K562 (cell line): ENCODE data around the gene SYVN1. TPM values are rescaled to one million over a fixed set of nuclear protein-coding genes. Genes with fewer than 3 reads are reported as not detected.
A peak's percentile ranks its signal among the peaks of the same experiment; 100 is the strongest.

Experiments
- AFF4 ChIP-seq: sonication (generic); formaldehyde crosslinking; IDR thresholded peaks from 2 replicates; pipeline ENCODE4 v1.8.0; 2023; ENCODE audit warnings: mild to moderate bottlenecking, missing genetic modification reagents
- ATF1 ChIP-seq, 2 experiments: fragments of 450-650 bp in 1 of 2; IDR thresholded peaks; 2 replicates each; pipeline ENCODE4 v1.6.1; 2016; ENCODE audit warnings: missing compliant biosample characterization in 1 of 2, missing genetic modification characterization in 1 of 2
- CEBPG ChIP-seq, 3 experiments: fragments of 200-800 bp in 1 of 3; sonication (Bioruptor generic) in 1 of 3; sonication (generic) in 1 of 3; formaldehyde crosslinking in 1 of 3; IDR thresholded peaks in 2 of 3; conservative IDR thresholded peaks in 1 of 3; 2 replicates each; pipeline versions ENCODE4 v1.6.1 to v1.8.0; 2016 to 2022; ENCODE audit warnings: missing compliant biosample characterization in 2 of 3, missing genetic modification characterization in 2 of 3, mild to moderate bottlenecking in 1 of 3, missing genetic modification reagents in 1 of 3
- CHD4 ChIP-seq: fragments of 200-600 bp; sonication (generic); IDR thresholded peaks from 3 replicates; pipeline ENCODE4 v1.6.1; 2012; ENCODE audit warnings: low read depth, mild to moderate bottlenecking, mixed read lengths, low read length, inconsistent platforms; ENCODE audit not compliant: insufficient read depth, insufficient replicate concordance, poor library complexity, severe bottlenecking
- DNMT1 ChIP-seq: fragments of 450-650 bp; IDR thresholded peaks from 2 replicates; pipeline ENCODE4 v1.6.1; 2016; ENCODE audit warnings: antibody characterized with exemption, mild to moderate bottlenecking
- ESRRB ChIP-seq: fragments of 250-450 bp; sonication (Bioruptor Pico); IDR thresholded peaks from 2 replicates; pipeline ENCODE4 v1.5.0; 2020; ENCODE audit warnings: mild to moderate bottlenecking, moderate library complexity, borderline replicate concordance
- EZH2 ChIP-seq: IDR thresholded peaks from 2 replicates; pipeline ENCODE4 v1.6.1; 2012; ENCODE audit warnings: low read depth, mild to moderate bottlenecking, inconsistent platforms, low read length, borderline replicate concordance
- ILK ChIP-seq: fragments of 450-650 bp; IDR thresholded peaks from 2 replicates; pipeline ENCODE4 v1.6.1; 2016; ENCODE audit warnings: missing genetic modification characterization, low read depth, mild to moderate bottlenecking, missing compliant biosample characterization, moderate library complexity, borderline replicate concordance
- KAT7 ChIP-seq: sonication (generic); formaldehyde crosslinking; IDR thresholded peaks from 2 replicates; pipeline ENCODE4 v1.8.0; 2022; ENCODE audit warnings: missing genetic modification reagents, mild to moderate bottlenecking, borderline replicate concordance
- MAZ ChIP-seq, 2 experiments: fragments of 450-650 bp in 1 of 2; sonication (generic) in 1 of 2; formaldehyde crosslinking; IDR thresholded peaks in 1 of 2; conservative IDR thresholded peaks in 1 of 2; 2 replicates each; pipeline versions ENCODE4 v1.4.0 to v1.5.0; 2020; ENCODE audit warnings: mild to moderate bottlenecking in 1 of 2, missing genetic modification reagents in 1 of 2
- MYBL2 ChIP-seq, 2 experiments: fragments of 450-650 bp in 1 of 2; sonication (generic) in 1 of 2; formaldehyde crosslinking in 1 of 2; IDR thresholded peaks; 2 replicates each; pipeline versions ENCODE4 v1.6.1 to v1.8.1; 2017 to 2022; ENCODE audit warnings: borderline replicate concordance in 1 of 2, inconsistent platforms in 1 of 2, low read depth in 1 of 2, mild to moderate bottlenecking in 1 of 2, missing genetic modification reagents in 1 of 2, moderate library complexity in 1 of 2
- NR2C1 ChIP-seq, 2 experiments: fragments of 450-650 bp; IDR thresholded peaks; 2 replicates each; pipeline ENCODE4 v1.6.1; 2017; ENCODE audit warnings: mild to moderate bottlenecking in 2 of 2, antibody characterized with exemption in 1 of 2, inconsistent platforms in 1 of 2, missing compliant biosample characterization in 1 of 2, missing genetic modification characterization in 1 of 2
- NR4A1 ChIP-seq, 2 experiments: fragments of 250-450 bp in 1 of 2; fragments of 450-650 bp in 1 of 2; sonication (Bioruptor Pico) in 1 of 2; IDR thresholded peaks; 2 replicates each; pipeline versions ENCODE4 v1.4.0 to v1.6.1; 2016 to 2020; ENCODE audit warnings: mild to moderate bottlenecking in 2 of 2, missing compliant biosample characterization in 1 of 2, missing genetic modification characterization in 1 of 2, moderate library complexity in 1 of 2
- PKNOX1 ChIP-seq: fragments of 450-650 bp; IDR thresholded peaks from 2 replicates; pipeline ENCODE4 v1.6.1; 2016
- POLR2AphosphoS5 ChIP-seq: IDR thresholded peaks from 2 replicates; pipeline ENCODE4 v1.6.1; 2011; ENCODE audit warnings: mild to moderate bottlenecking, low read depth, low read length, moderate library complexity; ENCODE audit not compliant: control insufficient read depth, insufficient read depth
- PYGO2 ChIP-seq: fragments of 450-650 bp; IDR thresholded peaks from 2 replicates; pipeline ENCODE4 v1.6.1; 2016; ENCODE audit warnings: mild to moderate bottlenecking, missing genetic modification characterization, moderate library complexity, missing compliant biosample characterization
- TBL1XR1 ChIP-seq, 2 experiments: IDR thresholded peaks; 2 replicates each; pipeline ENCODE4 v1.6.1; 2012; ENCODE audit warnings: improper control_type of control experiment in 2 of 2, low read length in 2 of 2, mild to moderate bottlenecking in 1 of 2
- TRIM24 ChIP-seq, 2 experiments: fragments of 450-650 bp; IDR thresholded peaks; 2 replicates each; pipeline ENCODE4 v1.6.1; 2016
- ZKSCAN1 ChIP-seq: fragments of 150-350 bp; IDR thresholded peaks from 2 replicates; pipeline ENCODE4 v1.6.1; 2016; ENCODE audit warnings: low read depth, low read length
- polyA plus RNA-seq, 8 experiments: library from polyadenylated mRNA; depleted of rRNA in 4 of 8; stranded (reverse) in 5 of 8; unstranded in 3 of 8; fragments of >200 nt; fragmentation: Nextera tagmentation in 2 of 8; fragmentation: Illumina TruSeq in 1 of 8; extraction: Ambion mirVana in 2 of 8; extraction: Trizol in 1 of 8; gene quantifications; 2 replicates each; pipeline versions ENCODE4 v1.2.1 to v1.2.3, GENCODE V29; 2011 to 2014; ENCODE audit warnings: inconsistent platforms in 1 of 8, missing spikeins in 1 of 8
- total RNA-seq, 7 experiments: library from RNA; depleted of rRNA in 6 of 7; stranded (reverse); fragments of >200 nt in 6 of 7; fragmentation: Illumina TruSeq in 2 of 7; extraction: Trizol in 2 of 7; gene quantifications; 2 replicates each; pipeline versions ENCODE4 v1.2.1 to v1.2.3, GENCODE V29; 2011 to 2021; ENCODE audit warnings: low replicate concordance in 1 of 7

Gene SYVN1
- total and polyA plus RNA-seq, 9 of the 15 experiments (the other 6 are each of a cell fraction or from before 2014, with no cell fraction given): 0.41 to 47.4 (median 9.9) TPM

- peak; percentile 25; the same call in 1 of the 2 replicates for TF ChIP-seq AFF4 (CRISPR knock-in tag)
- TF ChIP-seq ILK (tag): no peak
- peak; percentile 96 for TF ChIP-seq CEBPG (CRISPR knock-in tag; IDR thresholded peaks at IDR 0.05)
- TF ChIP-seq CEBPG (tag; conservative IDR thresholded peaks at IDR 0.05 in 1 of 2, IDR thresholded peaks at IDR 0.05 in 1 of 2): peak; percentile 94 to 96
- TF ChIP-seq PYGO2: no peak
- no peak for TF ChIP-seq ESRRB (CRISPR knock-in tag)
- peak; percentile 66 to 89 for TF ChIP-seq MAZ (CRISPR knock-in tag; conservative IDR thresholded peaks at IDR 0.05 in 1 of 2, IDR thresholded peaks at IDR 0.05 in 1 of 2)
- TF ChIP-seq NR4A1 (CRISPR knock-in tag; IDR thresholded peaks at IDR 0.05): peak; percentile 61; the same call in 1 of the 2 replicates
- TF ChIP-seq NR4A1 (tag; IDR thresholded peaks at IDR 0.05): 0 out of 2 replicates have a peak, but pooled peaks have one; percentile 37
- TF ChIP-seq ATF1 (CRISPR knock-in tag; IDR thresholded peaks at IDR 0.05): no peak; the same call in 1 of the 2 replicates
- peak; percentile 96 for TF ChIP-seq ATF1 (tag; IDR thresholded peaks at IDR 0.05)
- peak; percentile 77; the same call in 1 of the 2 replicates for TF ChIP-seq DNMT1
- TF ChIP-seq EZH2: no peak
- TF ChIP-seq KAT7 (CRISPR knock-in tag): peak; percentile 78
- no peak for TF ChIP-seq TRIM24 (IDR thresholded peaks at IDR 0.05)
- peak; percentile 80 for TF ChIP-seq PKNOX1
- no peak for TF ChIP-seq CHD4
- TF ChIP-seq ZKSCAN1: peak; percentile 64
- peak; percentile 99 for TF ChIP-seq NR2C1 (IDR thresholded peaks at IDR 0.05)
- TF ChIP-seq NR2C1 (tag; IDR thresholded peaks at IDR 0.05): peak; percentile 99
- no peak for TF ChIP-seq MYBL2 (IDR thresholded peaks at IDR 0.05; ENCODE audit: low read depth)
- 0 out of 2 replicates have a peak, but pooled peaks have one; percentile 52 for TF ChIP-seq MYBL2 (CRISPR knock-in tag; IDR thresholded peaks at IDR 0.05; ENCODE audit: borderline replicate concordance)
- TF ChIP-seq POLR2AphosphoS5: peak; percentile 98
- TF ChIP-seq TBL1XR1 (IDR thresholded peaks at IDR 0.05; ENCODE audit: low read length in 2 of 2): peak in 1 of 2 experiments; percentile 44; a peak in 2 of 4 replicates
Observed at GRCh38 chr11:65117206-65118096, 16.9 kb downstream of the SYVN1 start, which contains the start of gene ZNHIT2 (continued).
